ENCODE measurements around the gene CIITA.

The CIITA gene

DNA sequence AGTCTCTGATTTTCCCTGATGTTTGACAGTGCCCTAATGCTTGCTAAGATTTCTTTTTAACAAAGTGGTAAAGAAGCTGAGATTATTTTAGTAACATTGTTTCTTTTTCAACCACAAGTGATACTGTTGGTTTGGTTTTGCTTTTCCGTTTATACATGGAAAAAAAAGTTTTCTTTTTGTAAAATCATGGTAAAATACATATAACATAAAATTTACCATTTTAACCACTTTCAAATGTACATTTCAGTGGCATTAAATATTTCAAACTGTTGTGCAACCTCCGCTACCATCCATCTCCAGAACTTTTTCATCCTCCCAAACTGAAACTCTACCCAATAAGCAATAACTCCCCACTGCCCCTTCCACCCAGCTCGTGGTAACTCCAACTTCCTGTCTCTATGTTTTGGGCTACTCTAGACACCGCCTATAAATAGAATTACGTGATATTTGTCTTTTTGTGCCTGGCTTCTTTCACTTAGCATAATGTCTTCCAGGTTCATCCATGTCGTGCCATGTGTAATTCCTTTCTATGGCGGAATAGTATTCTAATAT, 4.6 kb downstream of the CIITA start:
- no peak for DNase-seq

DNA sequence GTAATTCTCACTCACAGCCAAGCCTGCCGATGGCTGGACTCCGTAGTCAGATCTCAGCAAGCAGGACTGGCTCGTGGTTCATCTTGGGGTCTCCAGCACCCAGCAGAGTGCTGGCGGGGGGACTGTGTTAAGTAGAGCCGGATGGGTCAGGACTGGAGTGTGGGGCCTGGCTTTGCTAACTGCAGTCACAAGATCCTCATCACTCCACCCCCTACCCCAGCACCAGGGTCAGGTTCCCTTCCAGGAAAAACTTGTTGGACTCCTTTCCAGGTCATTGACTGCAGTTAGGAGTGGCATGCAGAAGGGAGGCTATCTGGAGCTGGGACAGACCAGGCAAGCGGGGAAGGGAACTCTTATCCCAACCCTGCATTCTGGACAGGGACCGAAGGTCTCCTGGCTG, 6.0 kb downstream of the CIITA start:
- no peak for DNase-seq

DNA sequence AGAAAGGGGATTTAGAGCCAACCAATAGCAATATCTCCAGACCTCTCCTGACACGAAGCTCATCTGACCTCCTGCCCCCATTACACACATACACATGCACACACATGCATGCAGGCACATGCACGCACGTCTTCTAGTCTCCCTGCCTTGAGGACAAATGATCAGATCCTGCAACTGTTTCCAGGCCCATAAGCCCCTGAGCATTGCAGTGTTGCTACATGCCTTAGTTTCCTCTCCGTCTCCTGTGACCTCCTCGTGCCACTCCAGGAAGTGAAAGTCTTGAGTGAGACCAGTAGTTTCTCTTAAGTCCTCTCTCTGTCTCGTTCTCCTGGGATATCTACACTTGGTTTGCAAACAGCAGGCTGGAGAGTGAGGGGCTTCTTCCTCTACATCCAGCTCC, 8.2 kb downstream of the CIITA start:
- DNase-seq, result no peak

DNA sequence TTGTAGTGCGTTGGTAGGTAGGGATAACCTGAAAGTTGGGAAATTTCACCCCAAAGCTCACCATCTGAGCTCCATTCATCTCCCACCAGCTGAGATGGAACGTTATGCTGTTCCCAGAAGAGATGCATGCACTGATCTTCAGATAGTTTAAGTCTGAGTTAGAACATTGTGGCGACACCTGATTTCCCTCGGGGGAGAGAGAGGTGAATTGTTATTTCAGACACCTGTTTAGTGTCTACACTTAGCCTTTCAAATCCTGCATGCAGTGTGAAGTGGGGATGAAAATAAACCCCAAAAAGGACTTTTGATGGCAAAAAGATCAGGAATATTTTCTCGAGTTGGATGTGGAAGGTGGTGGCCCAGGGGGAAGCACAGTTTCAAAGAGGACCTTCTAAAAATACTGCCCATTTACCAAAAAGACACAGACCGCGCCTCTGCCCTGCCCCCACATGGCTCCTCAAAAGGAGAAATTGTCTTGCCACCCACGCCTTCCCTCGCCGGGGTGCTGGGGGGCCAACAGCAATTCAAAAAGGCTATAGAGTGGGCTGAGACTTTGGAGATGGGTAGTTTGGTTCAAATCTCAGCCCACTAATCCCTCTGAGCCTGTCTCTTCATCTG, 11.4 kb downstream of the CIITA start:
- DNase-seq, result no peak

DNA sequence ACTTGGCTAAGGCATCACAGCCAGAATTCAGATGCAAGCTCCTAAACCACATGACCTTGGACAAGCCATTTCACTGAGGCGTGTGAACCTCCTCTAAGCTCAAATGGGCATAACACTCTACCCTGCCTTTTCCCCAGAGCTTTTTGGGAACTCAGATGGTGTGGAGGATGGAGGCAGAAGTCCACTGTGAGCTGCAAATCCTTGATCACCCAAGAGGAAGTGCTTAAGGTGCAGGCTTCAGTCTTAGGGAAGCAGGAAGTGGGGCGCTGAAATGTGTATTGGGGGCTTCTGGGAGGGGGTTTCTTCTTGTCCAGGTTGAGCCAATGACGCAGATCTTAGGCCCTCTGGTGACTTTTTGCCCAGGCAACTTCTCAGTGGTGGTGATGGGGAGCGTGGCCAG, 12.9 kb downstream of the CIITA start:
- DNase-seq, result no peak

DNA sequence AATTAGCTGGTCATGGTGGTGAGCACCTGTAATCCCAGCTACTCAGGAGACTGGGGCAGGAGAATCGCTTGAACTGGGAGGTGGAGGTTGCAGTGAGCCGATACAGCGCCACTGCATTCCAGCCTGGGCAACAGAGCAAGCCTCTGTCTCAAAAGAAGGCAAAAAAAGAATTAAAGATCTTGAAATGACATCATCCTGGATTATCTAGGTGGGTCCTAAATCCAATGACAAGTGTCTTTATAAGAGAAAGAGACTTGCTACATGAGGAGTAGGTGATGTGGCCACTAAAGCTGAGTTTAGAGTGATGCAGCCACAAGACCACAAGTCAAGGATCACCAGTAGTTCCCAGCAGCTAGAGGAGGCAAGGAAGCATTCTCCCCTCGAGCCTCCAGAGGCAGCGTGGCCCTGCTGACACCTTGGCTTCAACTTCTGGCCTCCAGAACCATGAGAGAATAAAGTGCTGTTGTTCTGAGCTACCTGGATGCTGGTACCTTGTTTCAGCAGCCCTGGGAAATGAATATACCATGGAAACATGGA, 15.8 kb downstream of the CIITA start:
- no peak for DNase-seq

DNA sequence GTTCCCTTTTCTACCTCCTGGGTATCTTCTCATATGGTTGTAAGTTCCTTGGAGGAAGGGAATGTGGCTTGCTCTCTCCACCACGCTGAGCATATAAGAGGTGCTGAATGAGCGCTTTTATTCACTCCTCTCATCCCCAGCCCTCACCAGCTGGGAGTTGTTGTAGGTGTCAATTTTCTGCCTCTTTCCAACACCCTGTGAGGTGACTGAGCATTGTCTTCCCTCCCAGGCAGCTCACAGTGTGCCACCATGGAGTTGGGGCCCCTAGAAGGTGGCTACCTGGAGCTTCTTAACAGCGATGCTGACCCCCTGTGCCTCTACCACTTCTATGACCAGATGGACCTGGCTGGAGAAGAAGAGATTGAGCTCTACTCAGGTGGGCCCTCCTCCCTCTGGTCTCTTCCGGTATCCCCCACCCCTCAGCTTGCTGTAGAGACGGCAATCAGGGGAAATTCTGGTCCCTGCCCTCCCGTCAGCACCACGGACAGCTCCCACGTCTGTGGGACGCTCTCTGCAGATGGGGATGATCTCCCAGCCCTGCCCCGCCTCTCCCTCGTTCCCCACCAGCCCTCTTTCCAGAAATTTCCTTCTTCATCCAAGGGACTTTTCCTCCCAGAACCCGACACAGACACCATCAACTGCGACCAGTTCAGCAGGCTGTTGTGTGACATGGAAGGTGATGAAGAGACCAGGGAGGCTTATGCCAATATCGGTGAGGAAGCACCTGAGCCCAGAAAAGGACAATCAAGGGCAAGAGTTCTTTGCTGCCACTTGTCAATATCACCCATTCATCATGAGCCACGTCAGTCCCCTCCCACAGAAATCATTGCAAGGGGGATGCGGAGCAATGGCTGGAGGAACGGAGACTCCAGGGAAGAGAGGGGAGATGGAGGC, 18.3 kb downstream of the CIITA start:
- DNase-seq, result no peak

DNA sequence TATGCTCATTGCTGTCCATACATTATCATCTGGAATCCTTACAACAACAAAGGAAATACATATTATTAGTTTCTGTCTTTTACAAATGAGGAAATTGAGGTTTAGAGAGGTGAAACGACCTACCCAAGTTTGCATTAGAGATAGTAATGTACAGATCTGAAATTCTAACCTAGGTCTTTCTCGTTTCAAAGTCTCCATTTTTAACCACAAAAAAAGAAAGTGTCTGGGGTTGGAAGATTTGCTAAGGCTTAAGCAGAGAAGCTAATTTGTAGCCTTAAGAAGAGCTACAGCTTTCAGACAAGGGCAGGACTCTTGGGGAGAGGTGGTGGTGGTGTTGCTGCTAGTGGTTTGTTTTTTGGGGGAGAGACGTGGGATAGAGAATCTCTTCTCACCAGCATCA, 19.2 kb downstream of the CIITA start:
- no peak for DNase-seq

DNA sequence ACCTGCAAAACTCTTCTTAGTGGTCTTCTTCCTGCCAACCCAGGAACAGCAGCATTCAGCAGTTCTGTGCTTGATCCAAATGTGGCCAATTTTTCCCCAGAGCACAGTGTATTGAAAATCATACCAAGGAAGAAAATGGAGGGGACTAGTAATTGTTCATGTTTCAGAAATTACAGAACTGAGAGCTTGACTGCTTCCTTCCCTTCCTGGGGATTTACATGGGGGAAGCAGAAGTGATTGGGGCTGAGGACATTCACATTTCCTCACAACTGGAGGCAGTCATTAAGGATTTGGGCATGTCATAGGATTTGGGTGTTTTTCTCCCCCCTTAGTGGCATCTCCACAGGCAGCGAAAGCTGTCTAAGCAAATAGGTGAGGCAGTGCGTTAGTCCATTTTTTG, 19.7 kb downstream of the CIITA start:
- DNase-seq, result no peak

DNA sequence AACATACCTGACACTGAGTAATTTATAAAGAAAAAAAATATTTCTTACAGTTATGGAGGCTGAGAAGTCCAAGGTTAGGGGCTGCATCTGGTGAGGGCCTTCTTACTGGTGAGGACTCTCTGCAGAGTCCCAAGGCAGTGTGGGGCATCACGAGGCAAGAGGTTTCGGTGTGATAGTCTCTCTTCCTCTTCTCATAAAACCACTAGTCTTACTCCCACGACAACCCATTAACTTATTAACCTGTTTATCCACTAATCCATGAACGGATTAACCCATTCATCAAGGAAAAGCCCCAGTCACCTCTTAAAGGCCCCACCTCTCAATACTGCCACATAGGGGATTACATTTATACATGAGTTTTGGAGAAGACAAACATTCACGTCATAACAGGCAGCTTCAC, 20.1 kb downstream of the CIITA start:
- no peak for DNase-seq

DNA sequence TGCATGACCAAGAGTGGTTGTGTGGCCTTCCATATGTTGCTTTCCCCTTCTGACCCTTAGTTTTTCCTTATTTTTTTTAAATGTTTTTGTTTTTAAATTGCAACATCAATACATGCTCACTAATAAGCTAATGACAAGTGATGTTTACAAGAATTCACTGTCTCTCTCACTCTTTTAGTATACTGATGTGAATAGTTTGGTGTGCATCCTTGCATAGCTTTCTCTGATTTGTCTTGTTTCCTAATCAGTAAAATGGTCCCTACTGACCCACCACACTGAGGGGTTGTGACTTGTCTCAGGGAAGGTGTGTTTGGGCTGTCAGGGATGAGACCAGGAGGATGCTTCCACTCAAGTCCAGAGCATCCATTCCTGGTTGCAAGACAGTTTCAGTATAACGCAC, 26.0 kb downstream of the CIITA start:
- no peak for DNase-seq

DNA sequence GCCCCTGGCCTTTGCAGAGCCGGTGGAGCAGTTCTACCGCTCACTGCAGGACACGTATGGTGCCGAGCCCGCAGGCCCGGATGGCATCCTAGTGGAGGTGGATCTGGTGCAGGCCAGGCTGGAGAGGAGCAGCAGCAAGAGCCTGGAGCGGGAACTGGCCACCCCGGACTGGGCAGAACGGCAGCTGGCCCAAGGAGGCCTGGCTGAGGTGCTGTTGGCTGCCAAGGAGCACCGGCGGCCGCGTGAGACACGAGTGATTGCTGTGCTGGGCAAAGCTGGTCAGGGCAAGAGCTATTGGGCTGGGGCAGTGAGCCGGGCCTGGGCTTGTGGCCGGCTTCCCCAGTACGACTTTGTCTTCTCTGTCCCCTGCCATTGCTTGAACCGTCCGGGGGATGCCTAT, 29.5 kb downstream of the CIITA start:
- no peak for DNase-seq

DNA sequence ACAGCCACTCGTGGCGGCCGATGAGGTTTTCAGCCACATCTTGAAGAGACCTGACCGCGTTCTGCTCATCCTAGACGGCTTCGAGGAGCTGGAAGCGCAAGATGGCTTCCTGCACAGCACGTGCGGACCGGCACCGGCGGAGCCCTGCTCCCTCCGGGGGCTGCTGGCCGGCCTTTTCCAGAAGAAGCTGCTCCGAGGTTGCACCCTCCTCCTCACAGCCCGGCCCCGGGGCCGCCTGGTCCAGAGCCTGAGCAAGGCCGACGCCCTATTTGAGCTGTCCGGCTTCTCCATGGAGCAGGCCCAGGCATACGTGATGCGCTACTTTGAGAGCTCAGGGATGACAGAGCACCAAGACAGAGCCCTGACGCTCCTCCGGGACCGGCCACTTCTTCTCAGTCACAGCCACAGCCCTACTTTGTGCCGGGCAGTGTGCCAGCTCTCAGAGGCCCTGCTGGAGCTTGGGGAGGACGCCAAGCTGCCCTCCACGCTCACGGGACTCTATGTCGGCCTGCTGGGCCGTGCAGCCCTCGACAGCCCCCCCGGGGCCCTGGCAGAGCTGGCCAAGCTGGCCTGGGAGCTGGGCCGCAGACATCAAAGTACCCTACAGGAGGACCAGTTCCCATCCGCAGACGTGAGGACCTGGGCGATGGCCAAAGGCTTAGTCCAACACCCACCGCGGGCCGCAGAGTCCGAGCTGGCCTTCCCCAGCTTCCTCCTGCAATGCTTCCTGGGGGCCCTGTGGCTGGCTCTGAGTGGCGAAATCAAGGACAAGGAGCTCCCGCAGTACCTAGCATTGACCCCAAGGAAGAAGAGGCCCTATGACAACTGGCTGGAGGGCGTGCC, 30.1 kb downstream of the CIITA start:
- DNase-seq, result no peak

DNA sequence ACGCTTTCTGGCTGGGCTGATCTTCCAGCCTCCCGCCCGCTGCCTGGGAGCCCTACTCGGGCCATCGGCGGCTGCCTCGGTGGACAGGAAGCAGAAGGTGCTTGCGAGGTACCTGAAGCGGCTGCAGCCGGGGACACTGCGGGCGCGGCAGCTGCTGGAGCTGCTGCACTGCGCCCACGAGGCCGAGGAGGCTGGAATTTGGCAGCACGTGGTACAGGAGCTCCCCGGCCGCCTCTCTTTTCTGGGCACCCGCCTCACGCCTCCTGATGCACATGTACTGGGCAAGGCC, 30.7 kb downstream of the CIITA start:
- DNase-seq, result no peak

DNA sequence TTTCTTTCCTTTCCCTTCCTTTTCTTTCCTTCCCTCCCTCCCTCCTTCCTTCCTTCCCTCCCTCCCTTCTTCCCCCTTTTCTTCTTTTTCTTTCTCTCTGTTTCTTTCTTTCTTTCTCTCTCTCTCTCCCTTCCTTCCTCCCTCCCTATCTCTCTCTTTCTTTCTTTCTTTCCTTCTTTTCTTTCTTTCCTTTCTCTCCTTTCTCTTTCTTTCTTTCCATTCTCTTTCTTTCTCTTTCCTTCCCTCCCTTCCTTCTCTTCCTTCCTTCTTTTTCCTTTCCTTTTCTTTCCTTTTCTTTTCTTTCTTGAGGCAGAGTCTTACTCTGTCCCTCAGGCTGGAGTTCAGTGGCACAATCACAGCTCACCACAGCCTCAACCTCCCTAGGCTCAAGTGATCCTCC, 34.3 kb downstream of the CIITA start:
- DNase-seq, result no peak

DNA sequence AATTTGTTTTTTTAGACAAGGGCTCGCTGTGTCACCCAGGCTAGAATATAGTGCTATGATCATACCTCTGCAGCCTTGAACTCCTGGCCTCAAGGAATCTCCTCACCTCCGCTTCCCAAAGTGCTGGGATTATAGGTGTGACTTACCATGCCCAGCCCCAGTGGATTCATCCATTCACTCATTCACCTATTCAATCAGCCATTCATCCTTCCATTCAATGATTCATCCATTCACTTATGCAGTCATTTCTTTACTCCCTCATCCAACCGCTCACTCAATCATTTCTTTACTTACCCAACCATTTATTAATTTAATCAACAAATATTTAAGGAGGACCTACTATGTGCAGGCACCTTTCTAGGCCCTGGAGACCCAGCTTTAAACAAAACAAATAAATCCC, 39.5 kb downstream of the CIITA start:
- DNase-seq, result no peak

DNA sequence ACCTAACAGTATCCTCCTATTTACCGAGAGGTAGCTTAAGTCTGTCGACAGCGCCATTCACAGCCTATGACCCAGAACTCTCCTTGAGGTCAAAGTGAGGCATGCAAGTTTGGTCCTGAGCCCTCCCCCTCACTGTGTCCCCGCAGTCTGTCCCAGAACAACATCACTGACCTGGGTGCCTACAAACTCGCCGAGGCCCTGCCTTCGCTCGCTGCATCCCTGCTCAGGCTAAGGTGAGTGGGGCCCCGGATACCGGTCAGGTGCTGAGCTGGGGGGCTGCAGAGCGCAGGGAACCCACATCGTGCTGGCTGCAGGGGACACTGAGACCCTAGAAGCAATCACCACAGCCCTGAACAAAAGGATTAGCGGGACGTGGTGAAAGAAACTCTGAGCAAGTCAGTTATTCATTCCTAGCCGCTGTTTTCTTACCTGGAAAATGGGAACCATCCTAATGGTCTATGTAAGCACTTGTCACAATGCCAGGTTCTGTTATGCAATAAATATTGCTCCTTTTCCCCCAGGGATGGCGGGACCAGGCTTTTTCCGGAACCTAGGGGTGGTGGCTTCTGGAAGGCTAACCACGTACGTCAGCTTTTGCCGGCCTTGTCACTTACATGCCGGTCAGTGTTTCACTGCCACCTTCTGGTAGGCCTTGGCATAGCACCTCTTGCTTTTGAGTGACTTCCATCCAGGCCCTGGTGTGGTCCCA, 41.4 kb downstream of the CIITA start:
- DNase-seq, result peak; percentile 77

DNA sequence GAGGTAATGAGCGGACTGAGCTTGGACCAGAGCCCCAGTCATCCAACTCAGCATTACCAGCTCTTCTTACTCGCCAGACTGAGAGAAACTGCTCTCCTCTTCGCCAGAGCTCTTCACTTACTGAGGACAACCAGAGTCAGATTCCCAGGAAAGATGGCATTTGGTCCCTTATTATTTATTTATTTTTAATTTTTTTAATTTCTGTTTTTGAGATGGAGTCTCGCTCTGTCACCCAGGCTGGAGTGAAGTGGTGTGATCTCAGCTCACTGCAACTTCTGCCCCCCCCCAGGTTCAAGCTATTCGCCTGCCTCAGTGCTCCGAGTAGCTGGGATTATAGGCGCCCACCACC, 42.0 kb downstream of the CIITA start:
- DNase-seq, result no peak

DNA sequence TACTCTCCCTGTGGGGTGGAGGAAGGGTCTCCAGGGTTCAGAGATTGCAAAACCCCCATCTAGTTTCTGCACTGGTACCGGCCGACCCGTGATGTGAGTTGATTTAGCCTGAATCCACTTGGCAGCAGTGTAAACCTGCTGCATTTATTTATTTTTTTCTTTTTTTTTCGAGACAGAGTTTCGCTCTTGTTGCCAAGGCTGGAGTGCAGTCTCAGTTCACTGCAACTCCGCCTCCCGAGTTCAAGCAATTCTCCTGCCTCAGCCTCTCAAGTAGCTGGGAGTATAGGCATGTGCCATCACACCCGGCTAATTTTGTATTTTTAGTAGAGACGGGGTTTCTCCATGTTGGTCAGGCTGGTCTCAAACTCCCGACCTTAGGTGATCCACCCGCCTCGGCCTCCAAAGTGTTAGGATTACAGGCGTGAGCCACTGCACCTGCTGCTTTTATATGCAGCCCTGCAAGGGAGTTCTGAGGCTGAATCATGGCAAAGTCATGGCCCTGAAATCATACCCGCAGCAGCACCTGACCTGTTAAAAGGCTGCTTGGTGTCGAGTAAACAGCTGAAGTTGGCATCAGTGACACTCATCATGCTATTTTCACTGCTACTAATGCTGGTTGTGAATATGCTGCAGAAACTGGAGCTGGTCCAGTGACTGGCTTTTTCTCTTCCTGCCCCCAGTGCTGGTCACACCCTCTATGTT, 43.9 kb downstream of the CIITA start:
- no peak for DNase-seq

DNA sequence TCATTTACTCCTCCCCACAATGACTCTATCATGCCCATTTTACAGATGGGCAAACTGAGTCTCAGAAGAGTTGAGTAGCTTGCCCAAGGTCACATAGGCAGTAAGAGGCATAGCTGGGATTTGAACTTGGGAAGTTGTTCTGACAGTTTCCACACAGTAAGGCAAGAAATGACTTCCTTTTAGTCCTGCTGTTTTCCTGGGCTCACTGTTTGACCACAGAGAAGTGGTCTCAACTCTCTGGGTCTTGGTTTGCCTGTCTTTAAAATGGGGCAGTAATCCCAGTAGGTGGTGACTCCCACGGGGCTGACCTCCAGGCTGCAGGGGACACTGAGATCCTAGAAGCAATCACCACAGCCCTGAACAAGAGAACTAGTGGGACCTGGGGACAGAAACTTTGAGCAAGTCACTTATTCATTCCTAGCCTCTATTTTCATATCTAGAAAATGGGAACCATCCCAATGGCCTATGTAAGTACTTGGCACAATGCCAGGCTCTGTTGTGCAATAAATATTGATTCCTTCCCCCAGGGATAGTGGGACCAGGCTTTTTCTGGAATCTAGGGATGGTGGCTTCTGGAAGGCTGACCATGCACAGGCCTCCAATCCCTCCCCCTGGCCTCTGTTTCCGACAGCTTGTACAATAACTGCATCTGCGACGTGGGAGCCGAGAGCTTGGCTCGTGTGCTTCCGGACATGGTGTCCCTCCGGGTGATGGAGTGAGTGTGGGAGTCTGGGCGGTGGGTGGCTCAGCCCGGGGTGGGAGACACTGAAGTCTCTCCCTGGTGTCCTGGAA, 44.7 kb downstream of the CIITA start:
- DNase-seq, result no peak

All from DMS79 treated with DMSO at 0.1 percent for 48 hours (cell line).